GM21526 (cell line): Measurements from ENCODE around the gene MYO9A.
"Not testable (repeated sequence)": the region's sequence is repeated elsewhere in the genome, so short reads cannot be mapped to it uniquely, and the experiment has no call there.

Experiments
- ATAC-seq: cut with Tn5 transposase; IDR thresholded peaks from one replicate; pipeline ENCODE4 v1.9.1; 2021; ENCODE audit warnings: moderate library complexity; ENCODE audit not compliant: unreplicated experiment, low FRiP score

Gene MYO9A

GRCh38 chr15:72092691-72093090 lies 25.3 kb downstream of the MYO9A start:
- ATAC-seq, result no peak

GRCh38 chr15:72092006-72092405 lies 25.9 kb downstream of the MYO9A start:
- ATAC-seq, result no peak

GRCh38 chr15:72086920-72087648 lies 30.9 kb downstream of the MYO9A start:
- ATAC-seq, result no peak

- no peak for ATAC-seq
Observed at GRCh38 chr15:72086010-72086697, 31.8 kb downstream of the MYO9A start.

- ATAC-seq, result no peak
Observed at GRCh38 chr15:72082176-72082575, 35.8 kb downstream of the MYO9A start.

GRCh38 chr15:72078887-72079286 lies 39.1 kb downstream of the MYO9A start:
- peak; percentile 70 for ATAC-seq

GRCh38 chr15:72077950-72078349 lies 40.0 kb downstream of the MYO9A start:
- ATAC-seq, result no peak

GRCh38 chr15:72074335-72075060 lies 43.5 kb downstream of the MYO9A start:
- ATAC-seq, result no peak

- ATAC-seq, result not testable (repeated sequence)
Observed at GRCh38 chr15:72071448-72071825, 46.5 kb downstream of the MYO9A start.

GRCh38 chr15:72070817-72071447 lies 47.0 kb downstream of the MYO9A start:
- ATAC-seq, result no peak

GRCh38 chr15:72068856-72069255 lies 49.1 kb downstream of the MYO9A start:
- ATAC-seq, result no peak

- no peak for ATAC-seq
Observed at GRCh38 chr15:72065801-72066200, 52.1 kb downstream of the MYO9A start.

- no peak for ATAC-seq
Observed at GRCh38 chr15:72063186-72063585, 54.8 kb downstream of the MYO9A start.

GRCh38 chr15:72062319-72062718 lies 55.6 kb downstream of the MYO9A start:
- ATAC-seq, result no peak

GRCh38 chr15:72060687-72061250 lies 57.2 kb downstream of the MYO9A start:
- no peak for ATAC-seq

- no peak for ATAC-seq
Observed at GRCh38 chr15:72058585-72058984, 59.4 kb downstream of the MYO9A start.

GRCh38 chr15:72057548-72058091 lies 60.3 kb downstream of the MYO9A start:
- no peak for ATAC-seq

- not testable (repeated sequence) for ATAC-seq
Observed at GRCh38 chr15:72056217-72056616, 61.7 kb downstream of the MYO9A start.

GRCh38 chr15:72053297-72053696 lies 64.7 kb downstream of the MYO9A start:
- ATAC-seq, result not testable (repeated sequence)

- ATAC-seq, result no peak
Observed at GRCh38 chr15:72050700-72051099, 67.2 kb downstream of the MYO9A start.
